Stimulated activated CD8-positive, alpha-beta memory T cell treated with anti-CD3 and anti-CD28 coated beads, Interleukin-12 subunit alpha, Interleukin-12 subunit beta, amount 100 ng/mL, for 1 hour (primary cell): ENCODE data around the gene FHL5.
"Not testable (repeated sequence)": the region's sequence is repeated elsewhere in the genome, so short reads cannot be mapped to it uniquely, and the experiment has no call there.

Source experiments
- DNase-seq: peaks from one replicate; pipeline ENCODE4 v3.0.0-alpha.2; 2020; ENCODE audit warnings: low read depth

Gene FHL5, protein sequence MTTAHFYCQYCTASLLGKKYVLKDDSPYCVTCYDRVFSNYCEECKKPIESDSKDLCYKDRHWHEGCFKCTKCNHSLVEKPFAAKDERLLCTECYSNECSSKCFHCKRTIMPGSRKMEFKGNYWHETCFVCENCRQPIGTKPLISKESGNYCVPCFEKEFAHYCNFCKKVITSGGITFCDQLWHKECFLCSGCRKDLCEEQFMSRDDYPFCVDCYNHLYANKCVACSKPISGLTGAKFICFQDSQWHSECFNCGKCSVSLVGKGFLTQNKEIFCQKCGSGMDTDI

DNA sequence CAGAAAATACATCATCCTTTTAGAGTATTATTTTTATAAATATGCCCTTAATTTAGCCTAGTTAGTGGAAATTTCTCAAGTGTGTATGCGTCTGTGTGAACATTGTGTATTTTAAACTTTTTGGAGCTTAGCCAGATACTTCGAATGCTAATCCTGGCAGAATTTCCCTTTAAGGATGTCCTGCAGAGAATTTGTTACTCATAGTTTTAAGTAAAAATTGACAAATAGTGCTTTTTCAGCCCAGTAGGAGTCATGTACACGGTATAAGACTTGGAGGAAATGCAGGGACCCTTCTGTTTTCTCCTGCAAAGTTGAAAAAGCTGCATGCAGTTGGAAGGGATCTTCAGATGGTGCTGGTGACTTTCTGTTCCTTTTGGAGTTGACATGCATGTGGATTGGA lies at the start of gene FHL5:
TSS of gene FHL5 (plus strand) at position 243 of the 400 bp plus-strand sequence. CDS start 40,486 bp downstream, outside the sequence.
- DNase-seq: no peak

DNA sequence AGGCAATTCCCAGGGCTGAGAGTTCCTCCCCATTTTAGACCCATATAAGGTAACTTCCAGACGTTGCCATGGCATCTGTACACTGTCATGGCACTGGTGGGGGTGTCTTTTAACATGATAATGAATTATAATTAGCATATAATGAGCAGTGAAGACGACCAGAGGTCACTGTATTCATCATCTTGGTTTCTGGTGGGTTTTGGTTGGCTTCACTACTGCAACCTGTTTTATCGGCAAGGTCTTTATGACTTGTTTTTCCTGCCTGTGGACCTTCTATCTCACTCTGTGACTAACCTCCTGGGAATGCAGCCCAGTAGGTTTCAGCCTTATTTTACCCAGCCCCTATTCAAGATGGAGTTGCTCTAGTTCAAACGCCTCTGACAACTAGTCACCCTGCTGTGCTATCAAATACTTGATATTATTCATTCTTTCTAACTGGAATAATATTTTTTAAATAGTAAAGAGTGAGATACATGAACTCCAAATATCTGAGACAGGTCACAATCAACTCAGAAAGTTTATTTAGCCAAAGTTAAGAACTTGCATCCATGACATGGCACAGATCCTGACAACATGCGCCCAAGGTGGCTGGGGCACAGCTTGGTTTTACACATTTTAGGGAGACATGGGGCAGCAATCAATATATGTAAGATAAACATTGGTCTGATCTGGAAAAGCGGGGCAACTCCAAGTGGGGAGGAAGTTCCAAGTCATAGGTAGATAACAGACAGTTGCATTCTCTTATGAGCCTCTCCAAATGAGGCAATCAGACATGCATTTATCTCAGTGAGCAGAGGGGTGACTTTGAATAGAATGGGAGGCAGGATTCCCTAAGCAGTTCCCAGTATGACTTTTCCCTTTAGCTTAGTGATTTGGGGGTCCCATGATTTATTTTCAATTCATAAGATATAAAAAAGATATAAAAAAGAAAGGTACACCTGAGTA lies 42.5 kb upstream of the FHL5 start:
- no peak for DNase-seq

DNA sequence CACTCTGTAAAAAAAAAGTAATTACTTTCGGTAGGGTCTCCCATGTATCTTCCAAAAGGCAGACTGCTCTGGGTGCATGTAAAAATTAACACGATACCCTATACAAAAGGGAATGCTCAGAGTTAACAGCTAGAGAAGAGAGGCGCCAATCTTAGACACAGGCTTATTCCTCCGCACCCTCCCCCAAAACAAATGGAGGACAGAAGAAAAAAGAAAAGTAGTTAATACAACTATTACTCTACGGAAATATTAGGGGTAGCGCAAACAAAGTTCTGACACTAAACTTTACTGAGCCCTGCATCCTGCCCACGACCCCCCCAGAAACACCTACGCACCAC lies 41.7 kb upstream of the FHL5 start:
- no peak for DNase-seq

DNA sequence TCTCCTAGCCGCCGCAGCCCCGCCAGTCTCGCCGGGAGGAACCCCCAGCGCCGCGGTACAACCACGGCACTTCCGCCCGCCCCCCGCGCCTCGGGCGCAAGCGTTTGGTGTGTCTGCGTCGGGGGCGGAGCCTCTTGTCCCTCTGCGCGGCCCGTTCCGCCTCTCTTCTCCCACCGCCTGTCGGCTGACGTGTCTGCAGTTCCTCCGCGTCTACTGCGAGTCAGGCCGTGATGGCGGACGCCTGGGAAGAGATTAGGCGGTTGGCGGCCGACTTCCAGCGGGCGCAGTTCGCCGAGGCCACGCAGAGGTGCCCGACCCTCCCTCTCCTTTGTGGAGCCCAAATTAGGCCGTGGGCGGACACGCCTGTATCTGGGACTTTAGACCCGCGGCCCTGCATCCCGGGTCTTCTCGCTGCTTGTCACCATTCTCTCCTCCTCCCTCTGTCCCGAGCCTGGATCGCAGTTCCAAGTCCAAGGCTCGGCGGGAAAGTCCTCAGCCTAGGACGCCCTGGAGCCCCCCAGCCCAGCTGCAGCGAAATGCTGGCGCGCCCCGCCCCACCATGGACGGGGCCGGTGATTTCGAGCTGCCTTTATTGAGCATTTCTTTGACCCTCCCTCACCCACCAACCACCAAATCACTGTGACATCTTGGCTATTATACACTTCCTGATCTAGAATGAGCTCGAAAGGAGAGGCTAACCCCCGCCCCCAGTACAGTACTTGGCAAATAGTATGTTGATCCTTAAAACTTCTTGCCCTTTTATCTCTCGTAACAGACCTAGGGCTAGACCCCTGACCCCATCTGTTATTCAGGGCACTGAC lies 41.1 kb upstream of the FHL5 start, which contains the start of gene UFL1:
TSS of gene UFL1 (plus strand) at position 163 of the 821 bp plus-strand sequence. CDS start at position 231, 68 bp downstream.
- DNase-seq: peak; percentile 91

DNA sequence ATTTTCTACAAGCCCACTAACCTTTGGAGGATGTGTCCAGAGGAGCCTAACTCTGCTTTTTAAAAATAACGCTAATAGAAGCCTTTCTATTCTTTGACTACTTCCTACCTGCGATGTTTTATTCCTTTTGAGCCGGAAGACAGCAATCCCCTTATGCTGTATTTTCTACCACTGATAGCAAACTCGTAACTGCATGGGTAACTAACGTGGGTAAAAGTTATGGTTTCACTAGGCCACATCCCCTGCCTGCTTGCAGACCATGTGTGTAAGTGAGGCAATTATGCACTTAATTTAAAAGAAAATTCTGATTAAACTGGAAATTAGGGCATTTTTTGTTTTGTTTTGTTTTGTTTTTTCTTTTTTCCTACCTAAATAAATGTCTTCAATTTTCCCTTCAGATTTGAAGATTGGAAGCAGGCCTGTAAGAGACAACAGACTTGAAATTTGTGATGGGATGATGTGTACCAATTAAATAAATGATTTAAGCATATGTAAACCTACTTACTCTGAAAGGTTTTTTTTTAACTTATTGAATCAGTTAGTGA lies 40.4 kb upstream of the FHL5 start:
- no peak for DNase-seq

DNA sequence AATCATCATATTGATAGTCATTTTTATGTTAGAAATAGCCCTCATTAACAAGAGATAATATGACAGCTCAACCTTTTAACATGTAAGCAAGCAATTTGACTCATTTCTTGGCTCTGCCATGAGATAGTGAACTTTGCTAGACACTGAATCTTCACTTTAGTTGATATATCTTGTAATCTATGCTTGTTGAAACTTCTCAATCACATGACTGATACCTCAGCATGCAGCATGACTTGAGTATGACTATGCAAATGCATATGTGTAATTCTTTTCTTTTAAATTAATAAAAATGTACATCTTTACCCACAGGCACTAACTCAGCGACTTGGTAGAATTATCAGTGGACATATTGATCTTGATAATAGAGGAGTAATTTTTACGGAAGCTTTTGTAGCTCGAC lies 34.7 kb upstream of the FHL5 start:
- DNase-seq: no peak

DNA sequence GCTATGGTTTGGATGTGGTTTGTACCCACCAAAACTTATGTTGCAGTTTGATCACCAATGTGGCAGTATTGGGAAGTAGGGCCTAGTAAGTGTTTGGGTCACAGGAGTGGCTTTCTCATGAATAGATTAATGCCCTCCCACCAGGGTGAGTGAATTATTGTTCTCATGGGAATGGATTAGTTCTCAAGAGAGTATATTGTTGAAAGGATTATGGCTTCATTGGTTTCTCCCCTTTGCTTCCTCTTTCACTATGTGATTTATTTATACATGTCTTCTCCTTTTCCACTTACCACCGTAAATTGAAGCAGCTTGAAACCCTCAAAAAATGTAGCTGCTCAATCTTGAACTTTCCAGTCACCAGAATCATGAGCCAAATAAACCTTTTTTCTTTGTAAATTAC lies 30.5 kb upstream of the FHL5 start:
- DNase-seq: no peak

DNA sequence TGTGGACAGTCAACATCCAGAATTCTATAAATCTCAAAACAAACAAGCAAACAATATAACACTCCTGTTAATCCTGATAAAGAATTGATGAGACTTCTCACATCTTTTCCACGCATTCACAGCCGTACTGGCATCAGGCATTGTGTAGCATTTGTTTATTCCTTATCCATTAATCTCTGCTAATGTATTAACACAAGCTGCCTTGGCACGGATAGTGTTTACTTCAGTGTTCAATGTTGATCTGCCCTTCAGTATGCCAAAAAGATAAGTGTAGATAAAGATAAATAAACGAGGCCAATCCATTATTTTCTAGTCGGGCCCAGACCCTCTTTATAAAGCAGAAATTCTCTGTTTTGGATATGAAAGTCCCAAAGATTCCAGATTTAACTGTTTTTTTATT lies 25.2 kb upstream of the FHL5 start:
- no peak for DNase-seq

DNA sequence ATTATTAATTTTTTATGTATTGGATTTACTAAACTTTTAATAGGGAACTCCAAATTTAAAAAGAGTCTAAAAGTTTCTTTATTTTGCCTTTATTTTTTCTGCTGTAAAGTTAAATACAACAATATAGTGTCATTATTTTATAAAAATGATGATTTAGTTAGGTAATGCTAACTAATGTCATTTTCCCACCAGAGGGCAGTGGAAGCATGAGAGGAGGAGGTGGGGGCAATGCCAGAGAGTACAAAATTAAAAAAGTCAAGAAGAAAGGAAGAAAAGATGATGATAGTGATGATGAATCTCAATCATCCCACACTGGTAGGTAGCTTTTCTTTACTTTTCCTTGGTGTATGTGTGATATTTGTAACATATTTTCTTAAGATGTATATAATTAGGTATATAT lies 20.2 kb upstream of the FHL5 start:
- DNase-seq: no peak

DNA sequence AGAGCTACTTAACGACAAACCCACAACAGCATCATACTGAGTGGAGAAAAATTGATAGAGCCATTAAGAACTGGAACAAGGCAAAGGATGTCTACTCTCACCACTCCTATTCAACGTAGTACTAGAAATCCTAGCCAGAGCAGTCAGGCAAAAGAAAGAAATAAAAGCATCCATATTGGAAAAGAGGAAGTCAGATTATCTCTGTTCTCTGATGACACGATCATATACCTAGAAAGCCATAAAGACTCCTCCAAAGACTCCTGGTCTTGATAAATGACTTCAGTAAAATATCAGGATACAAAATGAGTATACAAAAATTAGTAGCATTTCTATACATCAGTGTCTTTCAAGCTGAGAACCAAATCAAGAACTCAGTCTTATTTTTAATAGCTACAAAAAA lies 17.0 kb upstream of the FHL5 start:
- no peak for DNase-seq

DNA sequence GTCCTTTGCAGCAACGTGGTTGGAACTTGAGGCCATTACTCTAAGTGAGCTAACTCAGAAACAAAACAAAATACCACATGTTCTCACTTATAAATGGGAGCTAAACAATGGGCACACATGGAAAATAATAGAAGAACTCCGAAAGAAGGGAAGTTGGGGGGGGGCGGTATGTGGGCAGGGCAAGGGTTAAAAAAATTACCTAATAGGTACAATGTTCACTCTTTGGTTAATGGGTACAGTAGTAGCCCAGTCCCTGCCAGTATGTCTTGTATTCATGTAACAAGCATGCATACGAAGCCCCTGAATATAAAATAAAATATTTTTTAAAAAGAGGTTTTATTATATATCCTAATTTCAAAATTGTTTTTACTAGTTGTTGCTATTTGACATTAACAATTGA lies 15.3 kb upstream of the FHL5 start:
- DNase-seq: no peak

DNA sequence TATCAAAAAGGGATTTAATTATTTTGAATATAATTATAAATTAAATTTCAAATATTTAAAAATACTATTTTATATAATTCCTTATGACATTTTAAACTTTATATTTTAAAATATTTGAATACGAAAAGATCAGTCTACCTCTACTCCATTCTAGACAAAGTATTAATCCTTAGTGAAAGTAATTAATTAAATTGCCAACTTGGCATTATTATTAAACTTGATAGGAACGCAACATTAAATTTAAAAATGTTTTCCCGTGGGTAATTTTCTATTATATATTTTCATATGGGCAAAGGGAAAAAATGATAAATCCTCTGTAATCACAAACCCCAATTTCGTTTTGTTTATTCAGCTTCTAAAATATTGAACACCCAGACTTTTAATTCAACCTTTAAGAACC lies 8.4 kb upstream of the FHL5 start:
- DNase-seq: no peak

DNA sequence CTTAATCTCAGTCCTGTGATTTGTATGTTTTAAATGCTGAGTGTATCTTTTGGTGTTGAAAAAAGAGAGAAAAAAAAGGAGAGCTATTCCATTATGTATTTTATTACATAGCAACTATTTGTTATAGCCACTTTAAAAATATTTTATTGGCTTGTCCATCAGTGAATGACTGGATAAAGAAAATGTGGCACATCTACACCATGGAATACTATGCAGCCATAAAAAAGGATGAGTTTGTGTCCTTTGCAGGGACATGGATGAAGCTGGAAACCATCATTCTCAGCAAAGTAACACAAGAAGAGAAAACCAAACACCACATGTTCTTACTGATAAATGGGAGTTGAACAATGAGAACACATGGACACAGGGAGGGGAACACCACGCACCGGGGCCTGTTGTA lies 3.2 kb upstream of the FHL5 start:
- not testable (repeated sequence) for DNase-seq

DNA sequence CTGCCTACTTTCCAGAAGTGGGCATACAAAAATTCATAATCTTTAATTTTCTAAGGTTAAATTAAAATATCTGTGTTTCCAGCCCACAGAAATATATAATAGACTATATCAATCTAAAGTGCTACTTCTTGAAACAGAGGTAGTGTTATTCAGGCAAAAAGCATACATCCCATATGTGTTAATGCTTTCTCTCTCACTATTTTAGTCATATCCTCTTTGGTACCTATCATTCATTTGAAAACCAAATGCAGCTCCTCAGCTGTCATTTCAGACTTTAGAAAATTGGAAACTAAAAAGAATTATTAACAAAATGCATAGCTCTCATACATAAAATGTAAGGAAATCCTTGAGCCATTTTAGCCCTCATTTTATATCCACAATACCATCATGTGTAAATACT lies 925 bp downstream of the FHL5 start:
- DNase-seq: no peak

DNA sequence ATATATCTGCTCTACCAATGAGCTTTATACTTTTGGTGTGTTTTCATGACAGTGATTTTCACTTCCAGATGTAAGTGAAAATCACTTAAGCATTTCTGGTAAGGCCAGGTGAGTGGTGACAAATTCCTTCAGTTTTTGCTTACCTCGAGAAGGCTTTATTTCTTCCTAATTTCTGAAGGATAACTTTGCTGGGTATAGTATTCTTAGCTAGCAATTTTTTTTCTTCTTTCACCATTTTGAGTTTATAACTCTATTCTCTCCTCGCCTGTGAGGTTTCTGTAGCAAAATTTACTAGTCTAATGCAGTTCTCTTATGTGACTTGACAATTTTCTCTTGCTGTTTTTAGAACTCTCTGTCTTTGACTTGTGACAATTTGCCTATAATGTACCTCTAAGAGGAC lies 7.1 kb downstream of the FHL5 start:
- no peak for DNase-seq

DNA sequence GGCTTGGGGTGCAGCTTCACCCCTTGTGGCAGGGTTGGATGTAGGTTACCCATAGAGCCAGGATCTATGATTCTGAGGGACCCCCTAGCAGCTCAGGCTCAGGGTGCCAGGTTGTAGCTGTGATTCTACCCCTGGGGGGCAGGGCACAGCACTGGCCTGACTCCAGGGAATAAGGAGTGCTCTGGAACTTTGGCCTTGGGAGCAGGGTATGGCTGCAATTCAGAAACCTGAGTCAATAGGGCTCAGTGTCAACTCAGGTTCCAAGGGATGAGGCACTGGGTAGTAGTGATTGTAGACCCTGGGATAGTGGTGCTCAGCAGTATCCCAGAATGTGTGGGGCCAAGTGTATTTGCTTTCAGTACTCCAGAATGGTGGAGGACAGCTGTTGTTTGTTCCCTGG lies 8.6 kb downstream of the FHL5 start:
- no peak for DNase-seq

DNA sequence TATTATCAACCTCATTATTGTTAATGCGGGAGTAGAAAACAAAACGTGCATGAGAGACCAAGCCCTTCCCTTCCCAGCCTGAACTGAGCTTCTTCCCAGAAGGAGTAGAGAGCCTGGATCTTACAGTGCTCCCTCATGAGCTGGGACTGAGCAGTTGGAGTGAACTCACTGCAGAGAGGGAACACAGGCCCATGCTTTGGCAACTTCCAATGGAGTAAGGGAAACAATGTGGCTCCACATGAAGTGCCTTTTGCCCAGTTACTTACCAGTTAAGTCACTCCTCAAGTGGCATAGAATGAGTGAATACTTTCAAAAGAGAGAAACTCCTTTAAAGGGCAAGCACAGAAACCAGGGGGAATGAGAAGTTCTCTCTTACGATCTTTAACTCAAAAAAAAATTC lies 12.4 kb downstream of the FHL5 start:
- no peak for DNase-seq

DNA sequence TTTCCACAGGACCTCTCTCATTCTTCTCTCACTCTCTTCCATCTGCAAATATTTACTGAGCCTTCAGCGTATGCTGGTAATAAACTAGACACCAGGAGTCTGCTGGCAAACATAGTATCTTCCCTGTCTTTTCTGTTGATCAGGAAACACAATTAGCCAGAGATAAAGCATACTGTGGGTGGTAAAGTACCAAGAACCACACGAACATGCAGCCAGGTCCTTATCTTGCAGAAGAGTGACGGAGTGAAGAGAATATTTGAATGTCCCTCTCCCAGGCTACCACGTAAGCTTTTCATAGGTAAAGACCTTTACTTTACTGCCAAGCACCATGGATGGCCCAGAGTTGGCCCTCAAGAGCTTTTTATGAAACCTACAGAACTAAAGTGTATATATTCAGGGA lies 13.3 kb downstream of the FHL5 start:
- no peak for DNase-seq

DNA sequence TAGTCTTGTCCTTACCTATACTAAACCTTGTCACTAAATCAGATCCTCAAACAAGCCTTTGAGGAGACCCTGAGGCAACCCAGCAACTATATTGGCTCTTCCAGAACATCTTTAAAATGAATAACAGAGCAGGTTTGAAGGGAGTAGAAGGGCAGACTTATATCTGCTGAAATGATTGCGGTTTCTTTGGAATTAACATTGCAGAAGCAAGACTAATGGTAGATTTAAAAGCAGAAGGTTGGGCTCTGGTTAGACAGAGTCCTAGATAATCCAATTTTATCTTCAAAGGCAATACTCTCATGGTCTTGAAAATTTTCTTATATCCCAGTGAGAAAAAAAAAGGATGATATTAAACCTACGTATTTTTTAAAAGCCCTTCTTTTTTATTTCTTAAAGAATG lies 19.1 kb downstream of the FHL5 start:
- no peak for DNase-seq

DNA sequence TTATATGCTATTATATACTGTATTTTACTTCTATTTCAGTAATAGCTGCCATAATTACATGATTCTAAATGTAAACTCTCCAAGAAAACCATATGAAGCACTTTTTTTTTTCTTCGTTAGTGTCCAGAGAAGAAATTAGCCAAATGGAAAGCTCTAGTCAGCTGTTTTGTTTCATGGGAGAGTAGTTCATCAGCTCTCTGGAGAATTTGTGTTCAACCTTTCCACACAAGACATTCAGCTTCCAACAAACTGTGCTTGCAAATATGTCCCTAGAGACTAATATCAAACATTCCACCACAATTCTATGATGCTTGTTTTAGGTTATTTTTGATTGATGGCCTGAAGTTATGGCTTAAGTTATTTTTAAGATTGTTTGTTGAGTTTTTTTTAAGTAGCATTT lies 19.5 kb downstream of the FHL5 start:
- no peak for DNase-seq

DNA sequence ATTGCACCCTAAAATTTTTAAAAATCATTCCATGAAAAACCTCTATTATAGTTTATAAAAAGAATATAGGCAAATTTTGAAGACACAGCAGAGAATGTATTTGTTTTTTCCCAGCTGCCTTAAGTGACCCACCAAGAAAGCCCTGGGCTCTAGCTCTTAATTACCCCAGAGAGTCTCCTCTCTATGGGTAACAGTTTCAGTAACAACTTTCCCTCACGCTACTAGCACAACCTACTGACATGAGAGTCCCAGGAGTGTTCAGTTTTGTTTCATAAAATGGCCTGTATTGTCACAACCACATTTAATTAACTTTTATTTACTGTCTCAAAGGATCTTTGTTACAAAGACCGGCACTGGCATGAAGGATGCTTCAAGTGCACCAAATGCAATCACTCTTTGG lies 41.5 kb downstream of the FHL5 start:
- no peak for DNase-seq

DNA sequence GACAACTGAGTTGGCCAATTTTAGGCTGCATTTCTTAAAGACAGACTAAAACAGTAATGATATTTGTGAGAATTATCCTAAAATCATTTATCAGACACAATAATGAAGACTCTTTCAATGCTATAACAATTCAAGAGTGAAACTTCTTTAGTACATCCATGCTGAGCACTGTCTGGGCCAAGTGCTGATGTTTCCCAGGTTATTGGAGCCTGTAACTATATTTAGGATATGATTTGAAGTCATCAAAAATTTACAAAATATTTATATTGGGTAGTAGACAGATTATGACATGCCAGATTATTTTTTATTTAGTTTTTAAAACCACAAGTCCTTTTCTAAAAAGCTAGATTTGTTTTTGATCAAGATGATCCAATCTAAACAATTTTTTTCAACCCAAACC lies 45.1 kb downstream of the FHL5 start:
- DNase-seq: no peak
